GM12874 (cell line): ENCODE results near the gene SLC35C1.
A peak's percentile ranks its signal among the peaks of the same experiment; 100 is the strongest.

Experiments used
- TF ChIP-seq, protein P1 (sequence below): IDR thresholded peaks from 2 replicates; pipeline ENCODE4 v1.5.1; 2011; ENCODE audit warnings: low read depth, mild to moderate bottlenecking, control low read depth, low read length, moderate library complexity; ENCODE audit not compliant: insufficient read depth

SLC35C1 gene

DNA sequence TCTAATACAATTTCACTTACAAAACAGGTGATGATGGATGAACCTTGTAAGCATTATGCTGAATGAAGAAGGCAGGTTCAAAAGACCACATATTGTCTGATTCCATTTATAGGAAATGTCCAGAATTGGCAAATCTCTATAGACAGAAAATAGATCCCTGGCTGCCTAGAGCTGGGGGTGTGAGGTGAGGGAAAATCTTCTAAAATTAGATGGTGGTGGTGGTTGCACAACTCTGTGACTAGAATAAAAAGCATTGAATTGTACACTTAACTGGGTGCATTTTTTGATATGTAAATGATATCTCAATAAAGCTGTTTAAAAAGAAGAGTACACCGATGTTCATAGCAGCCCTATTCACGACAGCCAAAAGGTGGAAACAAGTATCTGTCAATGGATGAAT is 25.6 kb downstream of the SLC35C1 start:
- TF ChIP-seq, protein P1, sequence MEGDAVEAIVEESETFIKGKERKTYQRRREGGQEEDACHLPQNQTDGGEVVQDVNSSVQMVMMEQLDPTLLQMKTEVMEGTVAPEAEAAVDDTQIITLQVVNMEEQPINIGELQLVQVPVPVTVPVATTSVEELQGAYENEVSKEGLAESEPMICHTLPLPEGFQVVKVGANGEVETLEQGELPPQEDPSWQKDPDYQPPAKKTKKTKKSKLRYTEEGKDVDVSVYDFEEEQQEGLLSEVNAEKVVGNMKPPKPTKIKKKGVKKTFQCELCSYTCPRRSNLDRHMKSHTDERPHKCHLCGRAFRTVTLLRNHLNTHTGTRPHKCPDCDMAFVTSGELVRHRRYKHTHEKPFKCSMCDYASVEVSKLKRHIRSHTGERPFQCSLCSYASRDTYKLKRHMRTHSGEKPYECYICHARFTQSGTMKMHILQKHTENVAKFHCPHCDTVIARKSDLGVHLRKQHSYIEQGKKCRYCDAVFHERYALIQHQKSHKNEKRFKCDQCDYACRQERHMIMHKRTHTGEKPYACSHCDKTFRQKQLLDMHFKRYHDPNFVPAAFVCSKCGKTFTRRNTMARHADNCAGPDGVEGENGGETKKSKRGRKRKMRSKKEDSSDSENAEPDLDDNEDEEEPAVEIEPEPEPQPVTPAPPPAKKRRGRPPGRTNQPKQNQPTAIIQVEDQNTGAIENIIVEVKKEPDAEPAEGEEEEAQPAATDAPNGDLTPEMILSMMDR: no peak

DNA sequence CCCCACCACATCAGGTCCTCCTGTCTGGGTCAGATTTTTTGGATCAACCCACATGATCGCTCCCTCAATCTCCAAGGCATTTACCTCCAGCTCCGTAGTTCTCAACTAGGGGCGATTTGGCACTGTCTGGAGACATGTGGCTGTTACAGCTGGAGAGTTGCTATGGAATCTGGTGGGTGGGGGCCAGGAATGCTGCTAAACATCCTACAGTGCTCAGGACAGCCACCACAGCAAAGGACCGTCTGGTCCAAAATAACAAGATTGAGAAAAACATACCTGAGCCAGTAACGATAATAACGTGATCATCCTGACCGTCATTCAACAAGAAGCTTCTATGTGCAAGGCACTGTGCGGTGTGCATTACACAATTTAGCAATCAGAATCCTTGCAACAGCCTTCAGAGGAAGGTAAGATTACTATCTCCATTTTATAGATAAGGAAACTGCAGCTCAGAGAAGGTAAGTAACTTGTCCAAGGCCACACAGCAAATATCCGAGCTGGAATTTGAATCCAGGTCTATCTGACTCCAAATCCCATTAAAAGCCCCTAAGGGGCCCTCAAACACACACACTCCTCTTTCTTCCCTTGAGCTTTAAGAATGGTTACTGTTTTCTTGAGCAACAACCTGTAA is 28.0 kb downstream of the SLC35C1 start:
- TF ChIP-seq, protein P1: no peak

DNA sequence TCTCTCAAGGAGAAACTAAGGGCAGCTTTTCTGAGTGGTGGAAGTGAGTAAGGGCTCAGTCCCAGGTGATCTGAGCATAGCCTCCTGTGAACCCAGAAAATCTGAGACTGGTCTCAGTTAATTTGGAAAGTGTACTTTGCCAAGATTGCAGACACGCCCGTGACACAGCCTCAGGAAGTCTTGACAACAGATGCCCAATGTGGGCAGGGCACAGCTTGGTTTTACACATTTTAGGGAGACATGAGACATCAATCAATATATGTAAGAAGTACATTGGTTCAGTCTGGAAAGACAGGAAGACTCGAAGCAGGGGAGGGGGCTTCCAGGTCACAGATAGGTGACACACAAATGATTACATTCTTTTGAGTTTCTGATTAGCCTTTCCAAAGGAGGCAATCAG is 28.8 kb downstream of the SLC35C1 start:
- TF ChIP-seq, protein P1: no peak

DNA sequence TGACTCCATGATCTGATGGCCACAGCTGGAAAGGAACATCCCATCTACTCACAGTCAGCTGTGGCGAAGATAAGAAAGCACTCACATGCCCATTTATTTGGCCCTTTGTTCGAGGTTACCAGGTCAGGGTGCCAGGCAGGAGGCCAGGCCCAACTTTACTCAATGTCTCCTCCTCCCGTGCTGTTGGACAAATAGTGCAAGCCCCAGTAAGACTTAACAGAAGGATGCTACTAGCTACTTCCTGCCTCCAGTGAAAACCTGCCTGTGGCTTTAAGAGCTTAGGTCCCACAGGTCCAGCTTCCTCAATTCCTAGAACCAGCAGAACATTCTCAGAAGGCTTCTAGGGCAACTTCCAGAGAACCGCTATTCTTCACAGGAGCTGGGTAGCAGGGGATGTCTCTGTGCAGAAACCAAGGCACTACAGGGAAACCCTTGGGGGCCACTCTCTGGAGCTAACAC is 29.4 kb downstream of the SLC35C1 start:
- TF ChIP-seq, protein P1: no peak

DNA sequence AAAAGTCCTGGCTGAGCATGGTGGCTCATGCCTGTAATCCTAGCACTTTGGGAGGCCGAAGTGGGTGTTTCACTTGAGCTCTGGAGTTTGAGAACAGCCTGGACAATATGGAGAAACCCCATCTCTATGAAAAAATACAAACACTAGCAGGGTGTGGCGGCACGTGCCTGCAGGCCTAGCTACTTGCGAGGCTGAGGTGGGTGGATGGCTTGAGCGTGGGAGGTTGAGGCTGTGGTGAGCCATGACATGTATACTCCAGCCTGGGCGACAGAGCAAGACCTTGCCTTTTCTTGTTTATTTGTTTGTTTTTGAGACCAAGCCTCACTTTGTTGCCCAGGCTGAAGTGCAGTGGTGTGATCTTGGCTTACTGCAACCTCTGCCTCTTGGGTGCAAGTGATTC is 34.3 kb downstream of the SLC35C1 start:
- TF ChIP-seq, protein P1: no peak

DNA sequence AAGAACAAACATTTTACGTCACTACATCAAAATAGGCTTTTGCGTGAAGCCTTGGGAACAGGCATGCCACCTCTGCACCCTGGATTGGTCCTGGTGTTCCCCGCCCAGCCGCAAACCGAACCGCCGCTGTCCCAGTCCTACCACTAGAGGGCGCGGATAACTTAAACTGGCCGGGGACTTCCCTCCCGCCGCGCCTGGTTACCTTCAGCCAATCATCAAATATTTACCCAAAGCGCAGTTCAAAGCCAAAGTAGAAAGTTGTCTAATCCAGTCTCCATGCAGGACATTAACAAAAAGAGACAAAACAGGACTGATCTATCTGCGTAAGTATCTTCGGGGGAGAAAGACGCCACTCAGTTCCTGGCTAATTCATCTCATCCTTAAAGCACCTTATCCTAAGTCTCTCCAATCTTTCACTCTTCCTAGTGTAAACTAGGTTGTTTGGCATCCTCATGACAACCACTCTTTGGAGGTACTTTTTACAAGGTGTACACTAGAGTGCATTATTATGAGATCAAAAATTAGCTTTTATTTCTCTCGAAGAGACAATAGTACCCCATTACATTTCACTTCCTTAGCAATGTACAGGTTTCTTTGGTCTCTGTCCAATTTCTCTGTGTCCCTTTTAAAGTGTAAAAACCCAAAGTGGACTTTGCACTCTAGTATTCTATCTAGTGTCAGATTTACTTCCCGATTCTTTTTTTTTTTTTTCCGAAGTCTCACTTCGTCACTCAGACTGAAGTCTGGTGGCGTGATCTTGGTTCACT is 38.4 kb downstream of the SLC35C1 start:
- TF ChIP-seq, protein P1: peak; percentile 94

DNA sequence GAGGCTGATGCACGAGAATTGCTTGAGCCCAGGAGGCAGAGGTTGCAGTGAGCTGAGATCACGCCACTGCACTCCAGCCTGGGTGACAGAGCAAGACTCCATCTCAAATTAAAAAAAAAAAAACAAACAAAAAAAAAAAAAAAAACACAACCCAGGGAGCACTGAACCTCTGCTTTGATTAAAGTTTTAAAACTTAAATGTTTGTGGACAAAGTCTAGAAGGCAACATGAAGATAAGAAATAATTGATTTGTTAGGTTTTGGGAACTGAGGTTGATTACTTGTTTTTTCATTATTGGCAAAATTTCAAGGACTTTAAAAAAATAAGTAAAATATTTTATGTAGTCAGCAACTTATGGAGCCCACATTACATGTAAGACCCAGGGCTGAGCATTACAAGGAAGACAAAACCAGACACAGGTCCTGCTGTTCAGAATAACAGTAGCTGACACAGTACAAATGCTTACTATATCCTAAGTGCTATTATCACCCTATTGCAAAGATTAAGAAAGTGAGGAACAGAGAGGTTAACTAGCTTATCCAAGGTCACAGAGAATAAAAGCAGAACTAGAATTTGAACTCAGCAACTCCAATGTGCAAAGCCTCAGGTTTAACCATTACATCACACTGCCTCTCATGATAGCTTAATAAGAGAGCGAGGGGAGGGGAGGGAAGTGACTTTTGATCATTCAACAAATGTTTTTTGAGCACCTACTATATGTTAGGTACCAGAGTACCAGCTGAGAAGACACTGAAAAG is 40.1 kb downstream of the SLC35C1 start:
- TF ChIP-seq, protein P1: no peak
